Mesenchymal stem cell (in vitro differentiated cells and primary cell): ENCODE data around the gene CABYR. TPM values are rescaled to one million over a fixed set of nuclear protein-coding genes. Genes with fewer than 3 reads are reported as not detected.

Source experiments
- DNase-seq: peaks from one replicate; pipeline ENCODE4 v3.0.0-alpha.2; 2013
- H2AFZ ChIP-seq: one replicate; pipeline ENCODE4 v1.6.1; 2013; ENCODE audit warnings: low read depth, mild to moderate bottlenecking, control low read depth, inconsistent platforms, low read length, moderate library complexity
- H2AK5ac ChIP-seq: 2 replicates; pipeline ENCODE4 v1.6.1; 2013; ENCODE audit warnings: low read length, moderate library complexity, mild to moderate bottlenecking, inconsistent platforms; ENCODE audit not compliant: severe bottlenecking
- H2BK120ac ChIP-seq: one replicate; pipeline ENCODE4 v1.6.1; 2013; ENCODE audit warnings: low read depth, mild to moderate bottlenecking, inconsistent platforms, low read length, moderate library complexity
- H2BK12ac ChIP-seq, 2 experiments: one replicate each; pipeline ENCODE4 v1.6.1; 2013; ENCODE audit warnings: inconsistent platforms in 2 of 2, low read length in 2 of 2, mild to moderate bottlenecking in 2 of 2, moderate library complexity in 2 of 2, control low read depth in 1 of 2
- H2BK15ac ChIP-seq: one replicate; pipeline ENCODE4 v1.6.1; 2013; ENCODE audit warnings: mild to moderate bottlenecking, low read depth, inconsistent platforms; ENCODE audit not compliant: poor library complexity, severe bottlenecking
- H2BK5ac ChIP-seq: 2 replicates; pipeline ENCODE4 v1.6.1; 2013; ENCODE audit warnings: low read depth, mild to moderate bottlenecking, low read length, control low read depth, inconsistent platforms; ENCODE audit not compliant: poor library complexity, severe bottlenecking
- H3K14ac ChIP-seq, 2 experiments: one replicate each; pipeline ENCODE4 v1.6.1; 2013; ENCODE audit warnings: inconsistent platforms in 2 of 2, low read length in 2 of 2, control low read depth in 1 of 2, mild to moderate bottlenecking in 1 of 2, moderate library complexity in 1 of 2
- H3K18ac ChIP-seq, 2 experiments: one replicate each; pipeline ENCODE4 v1.6.1; 2013; ENCODE audit warnings: inconsistent platforms in 2 of 2, low read length in 2 of 2, control low read depth in 1 of 2, low read depth in 1 of 2, mild to moderate bottlenecking in 1 of 2
- H3K23ac ChIP-seq, 2 experiments: one replicate each; pipeline ENCODE4 v1.6.1; 2013; ENCODE audit warnings: inconsistent platforms in 2 of 2, low read length in 2 of 2, mild to moderate bottlenecking in 2 of 2, moderate library complexity in 2 of 2, control low read depth in 1 of 2
- H3K27ac ChIP-seq: 2 replicates; pipeline ENCODE4 v1.5.1; 2013; ENCODE audit warnings: mild to moderate bottlenecking, moderate library complexity, low read length, control low read depth, inconsistent platforms; ENCODE audit not compliant: poor library complexity, severe bottlenecking
- H3K27me3 ChIP-seq, 2 experiments: 2 replicates each; pipeline versions ENCODE4 v1.6.1 to v1.7.0; 2013; ENCODE audit warnings: low read length in 2 of 2, mild to moderate bottlenecking in 2 of 2, moderate library complexity in 2 of 2, control low read depth in 1 of 2, inconsistent platforms in 1 of 2; ENCODE audit not compliant: control insufficient read depth in 1 of 2, insufficient read depth in 1 of 2
- H3K36me3 ChIP-seq, 2 experiments: 2 replicates each; pipeline versions ENCODE4 v1.6.1 to v1.7.0; 2013; ENCODE audit warnings: low read length in 2 of 2, control low read depth in 1 of 2, inconsistent platforms in 1 of 2, low read depth in 1 of 2, mild to moderate bottlenecking in 1 of 2; ENCODE audit not compliant: insufficient read depth in 2 of 2, control insufficient read depth in 1 of 2
- H3K4ac ChIP-seq, 2 experiments: one replicate each; pipeline ENCODE4 v1.6.1; 2013; ENCODE audit warnings: inconsistent platforms in 2 of 2, low read length in 2 of 2, mild to moderate bottlenecking in 2 of 2, moderate library complexity in 2 of 2, control low read depth in 1 of 2, low read depth in 1 of 2
- H3K4me1 ChIP-seq: 2 replicates; pipeline ENCODE4 v1.6.1; 2013; ENCODE audit warnings: low read depth, low read length, control low read depth; ENCODE audit not compliant: control insufficient read depth, insufficient read depth
- H3K4me2 ChIP-seq: 2 replicates; pipeline ENCODE4 v1.6.1; 2013; ENCODE audit warnings: low read length, mild to moderate bottlenecking, inconsistent platforms; ENCODE audit not compliant: poor library complexity, severe bottlenecking
- H3K4me3 ChIP-seq, 2 experiments: 2 replicates each; pipeline versions ENCODE4 v1.5.1 to v1.7.0; 2013; ENCODE audit warnings: low read length in 2 of 2, mild to moderate bottlenecking in 2 of 2, control low read depth in 1 of 2, low read depth in 1 of 2; ENCODE audit not compliant: insufficient read depth in 1 of 2
- H3K79me1 ChIP-seq: replicated peaks from 2 replicates; pipeline ENCODE4 v1.6.1; 2013; ENCODE audit warnings: mild to moderate bottlenecking, control low read depth, low read length, inconsistent platforms; ENCODE audit not compliant: poor library complexity, severe bottlenecking
- H3K9ac ChIP-seq: 2 replicates; pipeline ENCODE4 v1.7.0; 2013; ENCODE audit warnings: mild to moderate bottlenecking, low read length, moderate library complexity
- H3K9me3 ChIP-seq: 2 replicates; pipeline ENCODE4 v1.7.0; 2013; ENCODE audit warnings: mild to moderate bottlenecking, low read length; ENCODE audit not compliant: control insufficient read depth
- H4K8ac ChIP-seq: one replicate; pipeline ENCODE4 v1.6.1; 2013; ENCODE audit warnings: inconsistent platforms, mild to moderate bottlenecking, low read length, moderate library complexity
- H4K91ac ChIP-seq: one replicate; pipeline ENCODE4 v1.6.1; 2013; ENCODE audit warnings: mild to moderate bottlenecking, low read length, inconsistent platforms
- WGBS: methylation state at CpG from one replicate; pipeline ENCODE4 v1.1.7; 2013; ENCODE audit warnings: mixed read lengths; 5-methylcytosine and 5-hydroxymethylcytosine counted together
- polyA plus RNA-seq, 2 experiments: library from polyadenylated mRNA; stranded (reverse); fragments of 200-250 nt; gene quantifications; one replicate each; pipeline ENCODE4 v1.2.3, GENCODE V29; 2013

Gene CABYR, protein sequence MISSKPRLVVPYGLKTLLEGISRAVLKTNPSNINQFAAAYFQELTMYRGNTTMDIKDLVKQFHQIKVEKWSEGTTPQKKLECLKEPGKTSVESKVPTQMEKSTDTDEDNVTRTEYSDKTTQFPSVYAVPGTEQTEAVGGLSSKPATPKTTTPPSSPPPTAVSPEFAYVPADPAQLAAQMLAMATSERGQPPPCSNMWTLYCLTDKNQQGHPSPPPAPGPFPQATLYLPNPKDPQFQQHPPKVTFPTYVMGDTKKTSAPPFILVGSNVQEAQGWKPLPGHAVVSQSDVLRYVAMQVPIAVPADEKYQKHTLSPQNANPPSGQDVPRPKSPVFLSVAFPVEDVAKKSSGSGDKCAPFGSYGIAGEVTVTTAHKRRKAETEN
- 5.9 TPM for polyA plus RNA-seq (2013, experiment 1 of 2)
- polyA plus RNA-seq (2013, experiment 2 of 2) = 6.3 TPM

DNA sequence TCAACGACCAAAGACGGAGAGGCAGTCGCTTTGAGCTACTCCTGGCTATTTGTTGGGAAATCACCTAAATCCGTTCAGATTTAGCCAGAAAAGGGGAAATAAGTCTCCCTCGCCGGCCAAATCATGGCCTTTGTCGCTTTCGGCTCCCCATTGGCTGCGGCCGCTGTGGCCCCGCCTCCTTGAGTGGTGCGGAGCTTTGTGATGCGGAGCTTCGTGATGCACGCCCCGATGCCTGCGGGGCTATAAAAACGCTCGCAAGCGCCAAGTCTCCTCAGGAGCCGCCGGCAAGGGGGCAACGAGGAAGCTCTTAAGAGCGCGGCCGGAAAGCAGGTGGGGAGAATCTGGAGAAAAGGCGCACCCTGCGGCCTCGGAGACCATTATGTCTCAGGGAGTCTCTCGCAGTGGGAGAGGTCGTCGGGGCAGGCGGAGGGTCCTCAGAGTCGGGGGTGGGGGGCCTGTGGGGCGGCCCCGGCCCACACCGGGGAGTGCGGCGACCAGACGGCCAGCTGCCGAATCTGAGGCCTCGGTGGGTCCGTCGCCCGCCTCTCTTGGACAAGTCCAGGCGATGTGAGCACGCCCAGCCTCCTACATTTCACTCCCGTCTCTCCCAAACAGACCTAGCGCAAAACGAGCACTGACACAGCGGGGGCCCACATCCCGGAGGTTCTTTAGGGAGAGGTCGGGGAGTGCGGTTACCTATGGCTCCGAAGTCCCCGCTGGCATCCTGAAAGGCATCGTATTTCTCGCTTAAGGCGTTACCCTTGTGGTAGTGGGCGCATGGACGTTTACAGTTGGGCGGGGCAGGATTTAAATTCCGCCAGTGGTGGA lies at the start of gene CABYR:
Gene CABYR, plus strand, starts transcription at position 274 of the 828 bp plus-strand sequence. CDS start 4,053 bp downstream, outside the sequence.
- 2% methylated on average over 50 of the region's 63 CpGs for WGBS
- Histone ChIP-seq H3K36me3 (peaks cover 3 to 5% of the 10 kb centered on the region in 2 experiments), H3K18ac (peak within 1 kb of the TSS in 1 of 2 experiments; percentile 28), H3K4me3 (peak within 1 kb of the TSS; percentile 69 to 86), H2BK5ac (no peak within 1 kb of the TSS), H3K27me3 (no peaks in the 10 kb centered on the region), H3K4me1 (peaks cover 2% of the 10 kb centered on the region), H2BK120ac (no peak within 1 kb of the TSS), H3K4me2 (peak within 1 kb of the TSS; percentile 72), H4K8ac (peak within 1 kb of the TSS; percentile 84), H2BK15ac (no peak within 1 kb of the TSS), H2BK12ac (peak within 1 kb of the TSS in 1 of 2 experiments; percentile 39), H3K14ac (no peak within 1 kb of the TSS), H3K9ac (peak within 1 kb of the TSS; percentile 91), H3K23ac (peak within 1 kb of the TSS in 1 of 2 experiments; percentile 26), H3K4ac (peak within 1 kb of the TSS in 1 of 2 experiments; percentile 40), H4K91ac (no peak within 1 kb of the TSS), H3K27ac (peak within 1 kb of the TSS; percentile 70), H2AK5ac (peak within 1 kb of the TSS; percentile 35), H3K9me3 (no peaks in the 10 kb centered on the region), H2AFZ (peak within 1 kb of the TSS; percentile 15), H3K79me1 (peaks cover 7% of the 10 kb centered on the region)
- DNase-seq = peak; percentile 90

DNA sequence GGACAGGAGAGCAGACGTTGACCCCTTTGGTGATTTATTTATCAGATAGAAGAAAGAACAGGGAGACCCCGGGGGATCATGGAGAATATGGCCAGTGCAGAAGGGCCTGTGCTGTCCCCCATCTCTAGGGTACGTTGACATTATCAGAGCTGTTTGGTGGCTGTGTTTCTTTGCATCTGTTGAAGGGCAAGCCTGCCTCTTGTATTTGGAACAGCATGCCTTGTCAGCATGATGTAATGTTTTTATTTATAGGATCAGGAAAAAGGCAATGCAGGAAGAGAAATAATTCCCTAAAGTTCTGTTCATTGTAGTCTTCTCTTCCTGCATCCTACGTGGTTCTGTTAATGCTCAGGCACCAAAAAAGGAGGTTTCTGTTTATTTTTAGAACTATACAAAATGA lies 49.8 kb upstream of the CABYR start:
- H3K4me3 ChIP-seq = no peak overlapping the region

DNA sequence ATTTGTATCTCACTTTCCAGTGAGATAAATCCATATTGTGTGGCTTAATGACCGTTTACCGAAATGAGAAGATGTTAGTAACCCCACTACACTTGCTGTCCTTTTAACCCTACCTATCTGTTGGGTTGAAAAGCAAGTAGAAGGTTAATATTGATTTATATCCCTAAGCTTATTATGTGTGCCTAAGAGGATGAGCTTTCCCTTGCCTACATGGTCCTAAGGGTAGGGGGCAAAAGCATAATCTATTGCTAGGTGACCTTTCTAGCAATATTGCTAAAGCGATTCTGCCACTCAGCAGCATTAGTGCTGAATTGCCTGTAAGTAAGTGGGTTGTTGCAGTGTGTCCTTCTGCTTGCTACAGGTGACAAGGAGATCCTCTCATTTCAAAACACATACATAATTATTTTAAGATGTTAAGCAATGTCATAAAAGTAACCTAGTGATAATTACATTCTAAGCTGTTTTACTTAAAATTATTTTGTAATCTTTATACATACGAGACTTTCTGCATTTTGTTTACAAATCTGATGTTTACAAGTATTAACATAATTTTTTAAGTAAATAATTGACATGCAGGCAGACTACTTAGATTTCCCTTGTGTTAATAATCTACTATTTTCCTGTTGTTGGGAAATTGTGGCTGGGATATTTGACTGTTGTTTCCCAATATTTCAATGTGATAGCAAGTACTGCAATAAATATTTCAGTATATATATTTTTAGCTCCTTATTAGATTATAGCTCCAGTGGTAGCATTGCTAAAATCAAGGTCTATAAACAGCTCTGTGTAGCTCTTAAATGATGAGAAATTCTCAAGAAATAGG lies 49.1 kb upstream of the CABYR start:
- no peak overlapping the region for H3K14ac ChIP-seq
- 83% methylated on average over 2 of the region's 4 CpGs for WGBS

More for the DNA sequence above, 49.8 kb upstream of the CABYR start:
- H4K8ac ChIP-seq = no peak overlapping the region
- DNase-seq = peak; percentile 13
- 38% methylated on average over 4 of the region's 4 CpGs for WGBS
- no peak overlapping the region for H3K14ac ChIP-seq
- no peak overlapping the region for H2BK15ac ChIP-seq
- no peak overlapping the region for H2BK12ac ChIP-seq
- no peaks in the 10 kb centered on the region for H3K9me3 ChIP-seq
- H2BK5ac ChIP-seq = no peak overlapping the region
- H3K79me1 ChIP-seq = peaks cover 1% of the 10 kb centered on the region
- peak overlapping the region; percentile 7 for H3K9ac ChIP-seq
- no peak overlapping the region for H3K4ac ChIP-seq
- H3K4me2 ChIP-seq = no peak overlapping the region
- H4K91ac ChIP-seq = no peak overlapping the region
- no peak overlapping the region for H2AK5ac ChIP-seq
- peaks cover 3 to 35% of the 10 kb centered on the region in 2 experiments for H3K36me3 ChIP-seq
- peaks cover 4% of the 10 kb centered on the region for H3K4me1 ChIP-seq
- H2BK120ac ChIP-seq = no peak overlapping the region
- H2AFZ ChIP-seq = no peak overlapping the region
- no peak overlapping the region for H3K18ac ChIP-seq
- H3K27me3 ChIP-seq = no peaks in the 10 kb centered on the region
- no peak overlapping the region for H3K23ac ChIP-seq
- no peak overlapping the region for H3K27ac ChIP-seq

More for the DNA sequence above, 49.1 kb upstream of the CABYR start:
- Histone ChIP-seq H3K9me3 (no peaks in the 10 kb centered on the region), H4K91ac (no peak overlapping the region), H3K79me1 (peaks cover 1% of the 10 kb centered on the region), H3K18ac (no peak overlapping the region), H3K36me3 (peaks cover 3 to 38% of the 10 kb centered on the region in 2 experiments), H3K4me2 (no peak overlapping the region), H2BK120ac (no peak overlapping the region), H3K27me3 (no peaks in the 10 kb centered on the region), H3K4me3 (no peak overlapping the region), H2BK12ac (no peak overlapping the region), H2BK5ac (no peak overlapping the region), H3K4ac (no peak overlapping the region), H2BK15ac (no peak overlapping the region), H2AK5ac (no peak overlapping the region), H3K23ac (no peak overlapping the region), H3K4me1 (peaks cover 4% of the 10 kb centered on the region), H2AFZ (no peak overlapping the region), H4K8ac (no peak overlapping the region), H3K9ac (peak overlapping the region; percentile 7), H3K27ac (no peak overlapping the region)
- no peak for DNase-seq
